Measurements from ENCODE around the gene PGC.

PGC gene

DNA sequence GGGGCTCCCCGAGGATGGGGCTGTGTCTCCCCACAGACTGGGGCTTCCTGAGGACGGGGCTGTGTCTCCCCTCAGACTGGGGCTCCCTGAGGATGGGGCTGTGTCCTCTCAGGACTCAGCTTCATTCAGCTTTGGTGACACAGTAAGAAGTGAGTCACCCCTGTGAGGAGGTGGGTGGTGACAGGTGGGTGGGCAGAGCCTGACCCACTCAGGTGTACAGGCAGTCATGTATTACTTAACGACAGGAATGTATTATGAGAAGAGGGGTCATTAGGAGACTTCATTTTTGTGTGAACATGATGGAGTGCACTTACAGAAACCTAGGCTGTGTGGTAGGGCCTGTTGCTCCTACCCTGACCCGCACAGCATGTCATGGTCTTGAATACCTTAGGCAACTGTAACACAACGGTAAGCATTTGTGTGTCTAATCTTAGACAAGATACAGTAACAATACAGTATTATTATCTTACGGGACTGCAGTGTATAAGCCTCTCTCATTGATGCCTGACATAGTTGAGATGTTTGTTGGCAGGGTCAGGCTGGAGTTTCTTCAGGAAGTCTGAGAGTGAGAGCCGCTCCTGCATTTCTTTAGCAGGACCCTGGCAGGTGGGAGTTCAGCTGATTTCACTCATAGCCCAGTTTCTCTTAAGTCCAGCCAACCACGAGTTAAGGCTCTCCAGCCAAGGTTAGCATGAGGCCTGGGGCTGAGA lies 10.9 kb upstream of the PGC start:
- TF ChIP-seq, protein P1, sequence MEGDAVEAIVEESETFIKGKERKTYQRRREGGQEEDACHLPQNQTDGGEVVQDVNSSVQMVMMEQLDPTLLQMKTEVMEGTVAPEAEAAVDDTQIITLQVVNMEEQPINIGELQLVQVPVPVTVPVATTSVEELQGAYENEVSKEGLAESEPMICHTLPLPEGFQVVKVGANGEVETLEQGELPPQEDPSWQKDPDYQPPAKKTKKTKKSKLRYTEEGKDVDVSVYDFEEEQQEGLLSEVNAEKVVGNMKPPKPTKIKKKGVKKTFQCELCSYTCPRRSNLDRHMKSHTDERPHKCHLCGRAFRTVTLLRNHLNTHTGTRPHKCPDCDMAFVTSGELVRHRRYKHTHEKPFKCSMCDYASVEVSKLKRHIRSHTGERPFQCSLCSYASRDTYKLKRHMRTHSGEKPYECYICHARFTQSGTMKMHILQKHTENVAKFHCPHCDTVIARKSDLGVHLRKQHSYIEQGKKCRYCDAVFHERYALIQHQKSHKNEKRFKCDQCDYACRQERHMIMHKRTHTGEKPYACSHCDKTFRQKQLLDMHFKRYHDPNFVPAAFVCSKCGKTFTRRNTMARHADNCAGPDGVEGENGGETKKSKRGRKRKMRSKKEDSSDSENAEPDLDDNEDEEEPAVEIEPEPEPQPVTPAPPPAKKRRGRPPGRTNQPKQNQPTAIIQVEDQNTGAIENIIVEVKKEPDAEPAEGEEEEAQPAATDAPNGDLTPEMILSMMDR (IDR thresholded peaks at IDR 0.05; ENCODE audit: poor library complexity, severe bottlenecking) = no peak
- H3K4me3 ChIP-seq (ENCODE audit: severe bottlenecking) = no peak overlapping the region
- H3K27me3 ChIP-seq (ENCODE audit: insufficient read depth, poor library complexity, severe bottlenecking) = no peaks in the 10 kb centered on the region
- H3K36me3 ChIP-seq (ENCODE audit: low read depth) = no peaks in the 10 kb centered on the region
- H3K27ac ChIP-seq (ENCODE audit: poor library complexity, severe bottlenecking) = no peak overlapping the region
- ATAC-seq (ENCODE audit: low read depth) (no peak), DNase-seq (ENCODE audit: low spot score) (no peak)
- no peaks in the 10 kb centered on the region for H3K9me3 ChIP-seq (ENCODE audit: severe bottlenecking)
- no peaks in the 10 kb centered on the region for H3K4me1 ChIP-seq (ENCODE audit: insufficient read depth, poor library complexity, severe bottlenecking)

DNA sequence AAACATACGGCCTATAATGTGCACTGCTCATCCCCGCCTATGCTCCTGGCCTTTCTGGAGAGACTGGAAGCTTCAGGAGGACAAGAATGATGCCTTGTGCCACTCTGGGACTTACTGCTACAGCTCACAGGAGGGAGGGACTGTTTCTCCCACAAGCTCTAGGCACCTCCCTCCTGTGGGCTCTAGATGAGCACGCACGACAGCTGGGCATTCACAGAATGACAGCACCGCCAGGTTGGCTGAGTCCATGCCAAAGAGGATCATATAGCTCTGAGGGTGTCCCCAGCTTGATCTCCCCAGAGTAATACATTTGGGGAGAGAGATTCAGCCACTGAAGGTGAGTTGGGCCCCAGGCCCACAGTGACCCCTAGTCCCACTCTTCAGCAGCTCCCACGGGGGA lies 10.1 kb upstream of the PGC start:
- DNase-seq (ENCODE audit: low spot score) = no peak
- no peak overlapping the region for H3K27ac ChIP-seq (ENCODE audit: poor library complexity, severe bottlenecking)
- no peaks in the 10 kb centered on the region for H3K36me3 ChIP-seq (ENCODE audit: low read depth)
- H3K9me3 ChIP-seq (ENCODE audit: severe bottlenecking) = no peaks in the 10 kb centered on the region
- no peaks in the 10 kb centered on the region for H3K27me3 ChIP-seq (ENCODE audit: insufficient read depth, poor library complexity, severe bottlenecking)
- no peak for ATAC-seq (ENCODE audit: low read depth)
- TF ChIP-seq, protein P1 (IDR thresholded peaks at IDR 0.05; ENCODE audit: poor library complexity, severe bottlenecking) = no peak
- no peak overlapping the region for H3K4me3 ChIP-seq (ENCODE audit: severe bottlenecking)
- no peaks in the 10 kb centered on the region for H3K4me1 ChIP-seq (ENCODE audit: insufficient read depth, poor library complexity, severe bottlenecking)

DNA sequence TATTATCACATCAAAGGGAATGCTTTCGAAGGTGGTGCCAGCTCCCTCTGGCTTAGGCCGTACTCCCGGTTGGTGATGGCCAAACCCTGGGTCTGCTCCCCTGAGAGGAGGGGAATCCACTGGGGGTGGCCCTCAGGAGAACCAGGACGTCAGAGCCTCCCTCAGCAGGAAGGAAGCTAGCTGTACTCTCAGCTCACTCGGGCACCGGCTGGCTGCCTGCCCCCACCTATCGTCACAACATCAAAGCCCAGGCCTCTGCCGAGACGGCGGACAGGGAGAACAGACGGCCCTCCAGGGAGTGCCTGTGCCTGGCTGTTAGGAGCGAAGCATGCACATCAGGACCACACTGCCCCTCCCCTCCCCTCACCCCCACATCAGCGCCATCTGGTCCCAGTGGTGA lies 9.2 kb upstream of the PGC start:
- H3K27ac ChIP-seq (ENCODE audit: poor library complexity, severe bottlenecking) = no peak overlapping the region
- no peaks in the 10 kb centered on the region for H3K9me3 ChIP-seq (ENCODE audit: severe bottlenecking)
- no peaks in the 10 kb centered on the region for H3K27me3 ChIP-seq (ENCODE audit: insufficient read depth, poor library complexity, severe bottlenecking)
- H3K36me3 ChIP-seq (ENCODE audit: low read depth) = no peaks in the 10 kb centered on the region
- DNase-seq (ENCODE audit: low spot score) (no peak), ATAC-seq (ENCODE audit: low read depth) (no peak)
- H3K4me1 ChIP-seq (ENCODE audit: insufficient read depth, poor library complexity, severe bottlenecking) = no peaks in the 10 kb centered on the region
- H3K4me3 ChIP-seq (ENCODE audit: severe bottlenecking) = no peak overlapping the region
- TF ChIP-seq, protein P1 (IDR thresholded peaks at IDR 0.05; ENCODE audit: poor library complexity, severe bottlenecking) = no peak

DNA sequence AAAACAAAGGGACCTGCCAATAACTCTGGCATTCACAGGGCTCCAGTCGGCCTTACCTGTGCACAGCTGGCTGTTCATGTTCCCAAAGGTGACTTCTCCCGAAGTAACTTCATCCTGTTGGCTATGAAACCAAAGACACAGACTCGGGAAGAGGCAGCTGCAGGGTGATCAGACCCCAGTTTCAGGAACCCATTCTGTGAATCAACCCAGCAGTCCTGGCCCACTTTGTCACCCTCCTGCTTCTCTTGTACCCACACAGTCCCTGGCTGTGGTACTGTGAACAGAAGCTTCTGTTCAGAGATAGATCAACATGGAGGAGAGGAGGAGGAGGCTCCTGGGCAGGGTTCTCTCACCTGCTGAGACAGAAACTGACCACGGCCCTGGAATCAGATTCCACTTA lies 8.7 kb upstream of the PGC start:
- ATAC-seq (ENCODE audit: low read depth) (no peak), DNase-seq (ENCODE audit: low spot score) (no peak)
- Histone ChIP-seq H3K9me3 (ENCODE audit: severe bottlenecking) (no peaks in the 10 kb centered on the region), H3K27me3 (ENCODE audit: insufficient read depth, poor library complexity, severe bottlenecking) (no peaks in the 10 kb centered on the region), H3K4me1 (ENCODE audit: insufficient read depth, poor library complexity, severe bottlenecking) (no peaks in the 10 kb centered on the region), H3K27ac (ENCODE audit: poor library complexity, severe bottlenecking) (no peak overlapping the region), H3K4me3 (ENCODE audit: severe bottlenecking) (no peak overlapping the region), H3K36me3 (ENCODE audit: low read depth) (no peaks in the 10 kb centered on the region)
- TF ChIP-seq, protein P1 (IDR thresholded peaks at IDR 0.05; ENCODE audit: poor library complexity, severe bottlenecking) = no peak

DNA sequence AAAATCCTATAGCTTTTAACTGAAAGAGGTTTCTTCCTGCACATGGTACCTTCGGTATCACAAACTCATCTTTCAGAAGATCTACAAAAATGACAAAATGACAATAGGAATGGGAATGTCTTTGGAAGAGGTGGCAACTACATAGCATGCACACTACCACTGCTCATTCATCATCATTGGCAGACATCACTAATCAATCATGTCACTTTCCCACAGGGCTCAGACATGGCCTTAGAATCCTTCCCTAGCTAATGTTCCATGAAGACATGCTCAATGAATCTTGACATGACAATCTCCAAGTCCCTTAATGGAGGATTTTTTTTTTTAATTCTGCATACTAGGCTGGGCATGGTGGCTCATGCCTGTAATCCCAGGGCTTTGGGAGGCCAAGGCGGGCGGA lies 3.2 kb upstream of the PGC start:
- peaks cover 3% of the 10 kb centered on the region for H3K4me1 ChIP-seq (ENCODE audit: insufficient read depth, poor library complexity, severe bottlenecking)
- no peaks in the 10 kb centered on the region for H3K36me3 ChIP-seq (ENCODE audit: low read depth)
- H3K27me3 ChIP-seq (ENCODE audit: insufficient read depth, poor library complexity, severe bottlenecking) = no peaks in the 10 kb centered on the region
- H3K27ac ChIP-seq (ENCODE audit: poor library complexity, severe bottlenecking) = no peak overlapping the region
- DNase-seq (ENCODE audit: low spot score) = no peak
- no peak for ATAC-seq (ENCODE audit: low read depth)
- H3K9me3 ChIP-seq (ENCODE audit: severe bottlenecking) = no peaks in the 10 kb centered on the region
- no peak overlapping the region for H3K4me3 ChIP-seq (ENCODE audit: severe bottlenecking)
- TF ChIP-seq, protein P1 (IDR thresholded peaks at IDR 0.05; ENCODE audit: poor library complexity, severe bottlenecking) = no peak

Measured in RWPE2 (cell line).